ENCODE results near the gene MCCD1.

Gene MCCD1

DNA sequence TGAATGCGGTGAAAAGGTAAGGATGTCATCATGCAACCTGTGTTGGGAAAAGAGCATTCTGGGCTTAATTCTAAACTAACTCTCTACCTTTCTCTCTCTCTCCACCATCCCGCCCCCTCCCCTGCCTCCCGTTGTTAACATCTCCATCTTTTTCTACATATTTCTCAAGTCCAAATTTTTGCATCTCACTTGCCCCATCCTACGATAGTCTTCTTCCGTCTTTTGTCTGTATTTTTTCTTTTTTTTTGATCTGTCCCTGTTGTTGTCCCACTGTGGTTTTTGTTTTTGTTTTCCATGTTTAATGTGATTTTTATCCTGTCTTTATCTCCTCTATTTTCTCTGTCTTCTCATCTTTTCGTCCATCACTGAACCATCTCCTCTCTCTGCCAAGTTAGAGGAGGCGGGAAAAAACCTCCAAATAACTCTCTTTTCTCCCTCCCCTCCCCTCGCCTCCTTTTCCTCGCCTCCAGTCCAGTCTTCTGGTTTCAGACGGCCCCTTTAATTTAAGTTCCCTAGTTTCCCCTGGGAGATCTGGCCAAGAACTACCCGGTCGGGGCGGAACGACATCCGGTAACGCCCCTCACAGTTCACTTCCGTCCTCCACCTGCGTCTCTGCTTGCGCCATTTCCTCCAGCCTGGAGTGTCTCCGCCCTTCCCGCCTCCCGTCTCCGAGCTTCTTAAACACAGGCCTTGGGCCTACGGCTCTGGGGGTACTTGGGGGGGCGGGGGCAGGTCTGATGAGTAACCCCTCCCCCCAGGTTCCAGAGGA lies 18.4 kb downstream of the MCCD1 start, which contains the start of gene NFKBIL1 (continued):
- TF ChIP-seq, protein P1, sequence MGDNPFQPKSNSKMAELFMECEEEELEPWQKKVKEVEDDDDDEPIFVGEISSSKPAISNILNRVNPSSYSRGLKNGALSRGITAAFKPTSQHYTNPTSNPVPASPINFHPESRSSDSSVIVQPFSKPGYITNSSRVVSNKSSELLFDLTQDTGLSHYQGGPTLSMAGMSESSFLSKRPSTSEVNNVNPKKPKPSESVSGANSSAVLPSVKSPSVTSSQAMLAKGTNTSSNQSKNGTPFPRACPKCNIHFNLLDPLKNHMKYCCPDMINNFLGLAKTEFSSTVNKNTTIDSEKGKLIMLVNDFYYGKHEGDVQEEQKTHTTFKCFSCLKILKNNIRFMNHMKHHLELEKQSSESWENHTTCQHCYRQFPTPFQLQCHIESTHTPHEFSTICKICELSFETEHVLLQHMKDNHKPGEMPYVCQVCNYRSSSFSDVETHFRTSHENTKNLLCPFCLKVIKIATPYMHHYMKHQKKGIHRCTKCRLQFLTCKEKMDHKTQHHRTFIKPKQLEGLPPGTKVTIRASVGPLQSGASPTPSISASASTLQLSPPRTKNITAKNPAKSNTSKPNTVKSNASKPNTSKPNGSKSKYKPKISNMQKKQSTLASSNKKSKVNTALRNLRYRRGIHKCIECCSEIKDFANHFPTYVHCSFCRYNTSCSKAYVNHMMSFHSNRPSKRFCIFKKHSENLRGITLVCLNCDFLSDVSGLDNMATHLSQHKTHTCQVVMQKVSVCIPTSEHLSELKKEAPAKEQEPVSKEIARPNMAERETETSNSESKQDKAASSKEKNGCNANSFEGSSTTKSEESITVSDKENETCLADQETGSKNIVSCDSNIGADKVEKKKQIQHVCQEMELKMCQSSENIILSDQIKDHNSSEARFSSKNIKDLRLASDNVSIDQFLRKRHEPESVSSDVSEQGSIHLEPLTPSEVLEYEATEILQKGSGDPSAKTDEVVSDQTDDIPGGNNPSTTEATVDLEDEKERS (tag by site-specific recombination; IDR thresholded peaks at IDR 0.05) = 0 out of 2 replicates have a peak, but pooled peaks have one; percentile 58
- peak; percentile 78 for TF ChIP-seq WT1 (tag by site-specific recombination; IDR thresholded peaks at IDR 0.05)
- peak; percentile 87 for TF ChIP-seq YY1 (tag by site-specific recombination; IDR thresholded peaks at IDR 0.05)
- TF ChIP-seq MEIS1 (CRISPR knock-in tag; IDR thresholded peaks at IDR 0.05; ENCODE audit: borderline replicate concordance) = no peak
- peak; percentile 52 for TF ChIP-seq ZBTB8A (tag by site-specific recombination; IDR thresholded peaks at IDR 0.05)
- TF ChIP-seq, protein P2, sequence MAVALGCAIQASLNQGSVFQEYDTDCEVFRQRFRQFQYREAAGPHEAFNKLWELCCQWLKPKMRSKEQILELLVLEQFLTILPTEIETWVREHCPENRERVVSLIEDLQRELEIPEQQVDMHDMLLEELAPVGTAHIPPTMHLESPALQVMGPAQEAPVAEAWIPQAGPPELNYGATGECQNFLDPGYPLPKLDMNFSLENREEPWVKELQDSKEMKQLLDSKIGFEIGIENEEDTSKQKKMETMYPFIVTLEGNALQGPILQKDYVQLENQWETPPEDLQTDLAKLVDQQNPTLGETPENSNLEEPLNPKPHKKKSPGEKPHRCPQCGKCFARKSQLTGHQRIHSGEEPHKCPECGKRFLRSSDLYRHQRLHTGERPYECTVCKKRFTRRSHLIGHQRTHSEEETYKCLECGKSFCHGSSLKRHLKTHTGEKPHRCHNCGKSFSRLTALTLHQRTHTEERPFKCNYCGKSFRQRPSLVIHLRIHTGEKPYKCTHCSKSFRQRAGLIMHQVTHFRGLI (tag by site-specific recombination; IDR thresholded peaks at IDR 0.05) = peak; percentile 33; the same call in 1 of the 2 replicates

DNA sequence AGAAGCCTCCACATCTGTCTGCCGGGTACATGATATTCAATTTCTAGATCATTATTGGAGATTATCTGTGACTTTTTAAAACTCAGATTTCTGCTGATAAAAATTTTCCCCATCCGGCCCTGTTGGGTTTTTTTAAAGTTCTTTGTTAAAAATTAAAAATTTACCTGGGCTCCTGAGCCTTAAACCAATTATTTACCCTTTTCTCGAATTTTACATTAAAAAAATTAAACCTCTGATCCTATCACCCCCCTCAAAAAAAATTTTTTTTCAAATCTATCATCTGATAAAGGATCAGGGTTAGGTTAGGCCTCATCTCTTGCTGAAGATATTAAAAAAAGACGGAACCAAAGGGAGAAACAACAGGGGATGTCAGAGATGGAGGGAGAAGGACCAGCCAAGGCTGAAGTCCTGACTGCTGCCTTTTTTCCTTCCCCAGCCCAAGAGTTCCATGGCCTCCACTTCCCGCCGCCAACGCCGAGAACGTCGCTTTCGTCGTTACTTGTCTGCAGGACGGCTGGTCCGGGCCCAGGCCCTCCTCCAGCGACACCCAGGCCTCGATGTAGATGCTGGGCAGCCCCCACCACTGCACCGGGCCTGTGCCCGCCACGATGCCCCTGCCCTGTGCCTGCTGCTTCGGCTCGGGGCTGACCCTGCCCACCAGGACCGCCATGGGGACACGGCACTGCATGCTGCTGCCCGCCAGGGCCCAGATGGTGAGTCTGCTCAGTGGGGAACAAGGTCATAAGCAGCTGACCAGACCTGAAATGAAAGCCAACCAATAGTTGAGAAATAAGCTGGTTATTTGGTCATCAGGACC lies 19.2 kb downstream of the MCCD1 start:
- POLR2A ChIA-PET = interaction anchor here (0.6 to 3.1 kb wide), 19 partner anchors 17 to 282 kb away, joined by 3 to 20 read pairs (median 4); partner anchors contain the start of genes BAG6, C6orf47, GPANK1 and HSPA1A
- CTCF ChIA-PET = interaction anchor here (0.6 to 13.9 kb wide), 8 partner anchors 22 to 573 kb away, joined by 3 to 431 read pairs (median 4); partner anchors contain the start of genes LST1, LTB and NCR3
- Histone ChIP-seq H3K4me3 (ENCODE audit: low read depth, low read length) (peak overlapping the region; percentile 47), H3K27ac (ENCODE audit: extremely low read depth, low read depth, low read length) (peak overlapping the region; percentile 1), H3K4me1 (ENCODE audit: control insufficient read depth, insufficient read depth, low read length) (peaks cover 2% of the 10 kb centered on the region; the same call in 1 of the 2 replicates), H3K9me3 (ENCODE audit: control insufficient read depth, insufficient read depth, low read depth, low read length) (no peaks in the 10 kb centered on the region), H3K36me3 (ENCODE audit: control insufficient read depth in 2 of 2, insufficient read depth in 1 of 2, low read length in 2 of 2) (peaks cover 24 to 41% of the 10 kb centered on the region in 2 experiments; a peak in 2 of 3 replicates)
- TF ChIP-seq ZNF561 (tag by site-specific recombination; IDR thresholded peaks at IDR 0.05; ENCODE audit: borderline replicate concordance) = 0 out of 2 replicates have a peak, but pooled peaks have one; percentile 8
- TF ChIP-seq ZNF112 (tag by site-specific recombination; IDR thresholded peaks at IDR 0.05) = no peak
- TF ChIP-seq, protein P3, sequence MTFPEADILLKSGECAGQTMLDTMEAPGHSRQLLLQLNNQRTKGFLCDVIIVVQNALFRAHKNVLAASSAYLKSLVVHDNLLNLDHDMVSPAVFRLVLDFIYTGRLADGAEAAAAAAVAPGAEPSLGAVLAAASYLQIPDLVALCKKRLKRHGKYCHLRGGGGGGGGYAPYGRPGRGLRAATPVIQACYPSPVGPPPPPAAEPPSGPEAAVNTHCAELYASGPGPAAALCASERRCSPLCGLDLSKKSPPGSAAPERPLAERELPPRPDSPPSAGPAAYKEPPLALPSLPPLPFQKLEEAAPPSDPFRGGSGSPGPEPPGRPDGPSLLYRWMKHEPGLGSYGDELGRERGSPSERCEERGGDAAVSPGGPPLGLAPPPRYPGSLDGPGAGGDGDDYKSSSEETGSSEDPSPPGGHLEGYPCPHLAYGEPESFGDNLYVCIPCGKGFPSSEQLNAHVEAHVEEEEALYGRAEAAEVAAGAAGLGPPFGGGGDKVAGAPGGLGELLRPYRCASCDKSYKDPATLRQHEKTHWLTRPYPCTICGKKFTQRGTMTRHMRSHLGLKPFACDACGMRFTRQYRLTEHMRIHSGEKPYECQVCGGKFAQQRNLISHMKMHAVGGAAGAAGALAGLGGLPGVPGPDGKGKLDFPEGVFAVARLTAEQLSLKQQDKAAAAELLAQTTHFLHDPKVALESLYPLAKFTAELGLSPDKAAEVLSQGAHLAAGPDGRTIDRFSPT (tag by site-specific recombination; IDR thresholded peaks at IDR 0.05) = peak; percentile 64; the same call in 1 of the 2 replicates
- TF ChIP-seq ZNF529 (tag by site-specific recombination; IDR thresholded peaks at IDR 0.05; ENCODE audit: insufficient replicate concordance) = no peak
- TF ChIP-seq, protein P4, sequence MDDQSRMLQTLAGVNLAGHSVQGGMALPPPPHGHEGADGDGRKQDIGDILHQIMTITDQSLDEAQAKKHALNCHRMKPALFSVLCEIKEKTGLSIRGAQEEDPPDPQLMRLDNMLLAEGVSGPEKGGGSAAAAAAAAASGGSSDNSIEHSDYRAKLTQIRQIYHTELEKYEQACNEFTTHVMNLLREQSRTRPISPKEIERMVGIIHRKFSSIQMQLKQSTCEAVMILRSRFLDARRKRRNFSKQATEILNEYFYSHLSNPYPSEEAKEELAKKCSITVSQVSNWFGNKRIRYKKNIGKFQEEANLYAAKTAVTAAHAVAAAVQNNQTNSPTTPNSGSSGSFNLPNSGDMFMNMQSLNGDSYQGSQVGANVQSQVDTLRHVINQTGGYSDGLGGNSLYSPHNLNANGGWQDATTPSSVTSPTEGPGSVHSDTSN (CRISPR knock-in tag; IDR thresholded peaks at IDR 0.05) = 0 out of 2 replicates have a peak, but pooled peaks have one; percentile 4
- peak; percentile 14; the same call in 1 of the 2 replicates for TF ChIP-seq ZNF341 (tag by site-specific recombination; IDR thresholded peaks at IDR 0.05; ENCODE audit: low read depth)
